Stimulated activated naive CD8-positive, alpha-beta T cell treated with anti-CD3 and anti-CD28 coated beads, Interleukin-15, Interleukin-2, amounts not matched to agents 100 ng/mL and 50 ng/mL, for 24 hours (primary cell): ENCODE results near the gene S1PR4.
"Not testable (repeated sequence)": the region's sequence is repeated elsewhere in the genome, so short reads cannot be mapped to it uniquely, and the experiment has no call there.

ENCODE experiments used
- H3K27ac Mint-ChIP-seq: one replicate; pipeline ENCODE4 v1.8.0; 2021; ENCODE audit warnings: mild to moderate bottlenecking, mixed read lengths
- H3K27me3 Mint-ChIP-seq: one replicate; pipeline ENCODE4 v1.8.0; 2021; ENCODE audit warnings: mixed read lengths
- H3K36me3 Mint-ChIP-seq: one replicate; pipeline ENCODE4 v1.8.0; 2021; ENCODE audit warnings: low read depth, mixed read lengths
- H3K4me1 Mint-ChIP-seq: one replicate; pipeline ENCODE4 v1.8.0; 2021; ENCODE audit warnings: low read depth, mixed read lengths
- H3K4me3 Mint-ChIP-seq: one replicate; pipeline ENCODE4 v1.8.0; 2021; ENCODE audit warnings: mild to moderate bottlenecking, mixed read lengths
- H3K9me3 Mint-ChIP-seq: one replicate; pipeline ENCODE4 v1.8.0; 2021; ENCODE audit warnings: mixed read lengths

The S1PR4 gene

GRCh38 chr19:3184847-3185460 lies 6.4 kb downstream of the S1PR4 start:
- Mint-ChIP-seq H3K27ac (peak overlapping the region; percentile 98), H3K27me3 (no peaks in the 10 kb centered on the region), H3K4me3 (peak overlapping the region; percentile 92), H3K4me1 (peaks cover 69% of the 10 kb centered on the region), H3K9me3 (no peaks in the 10 kb centered on the region), H3K36me3 (peaks cover 25% of the 10 kb centered on the region)

- Mint-ChIP-seq H3K4me3 (peak within 1 kb of the TSS; percentile 96), H3K27me3 (no peaks in the 10 kb centered on the region), H3K36me3 (peaks cover 23% of the 10 kb centered on the region), H3K4me1 (peaks cover 67% of the 10 kb centered on the region), H3K9me3 (no peaks in the 10 kb centered on the region), H3K27ac (peak within 1 kb of the TSS; percentile 98)
Measured at GRCh38 chr19:3185461-3186159, 7.0 kb downstream of the S1PR4 start, which contains the start of gene NCLN. NCLN (plus strand) TSS chr19:3185930; CDS start chr19:3186031, 101 bp downstream.

GRCh38 chr19:3186160-3186688 lies 7.7 kb downstream of the S1PR4 start:
- Mint-ChIP-seq H3K9me3 (no peaks in the 10 kb centered on the region), H3K4me1 (peaks cover 67% of the 10 kb centered on the region), H3K27me3 (no peaks in the 10 kb centered on the region), H3K4me3 (peak overlapping the region; percentile 96), H3K27ac (peak overlapping the region; percentile 87), H3K36me3 (peaks cover 22% of the 10 kb centered on the region)

GRCh38 chr19:3186891-3187661 lies 8.5 kb downstream of the S1PR4 start:
- no peaks in the 10 kb centered on the region for H3K9me3 Mint-ChIP-seq
- H3K36me3 Mint-ChIP-seq, result peaks cover 22% of the 10 kb centered on the region

GRCh38 chr19:3187662-3188511 lies 9.3 kb downstream of the S1PR4 start:
- Mint-ChIP-seq H3K36me3 (peaks cover 20% of the 10 kb centered on the region), H3K4me1 (peaks cover 57% of the 10 kb centered on the region), H3K4me3 (peak overlapping the region; percentile 96), H3K27ac (no peak overlapping the region), H3K9me3 (no peaks in the 10 kb centered on the region), H3K27me3 (no peaks in the 10 kb centered on the region)

More at GRCh38 chr19:3186891-3187661, 8.5 kb downstream of the S1PR4 start:
- H3K4me1 Mint-ChIP-seq, result peaks cover 62% of the 10 kb centered on the region
- peak overlapping the region; percentile 87 for H3K27ac Mint-ChIP-seq
- H3K4me3 Mint-ChIP-seq, result peak overlapping the region; percentile 96
- no peaks in the 10 kb centered on the region for H3K27me3 Mint-ChIP-seq

GRCh38 chr19:3188627-3189596 lies 10.3 kb downstream of the S1PR4 start:
- Mint-ChIP-seq H3K36me3 (peaks cover 22% of the 10 kb centered on the region), H3K4me3 (peak overlapping the region; percentile 59), H3K27me3 (no peaks in the 10 kb centered on the region), H3K4me1 (peaks cover 48% of the 10 kb centered on the region), H3K9me3 (no peaks in the 10 kb centered on the region), H3K27ac (no peak overlapping the region)

- Mint-ChIP-seq H3K27ac (no peak overlapping the region), H3K4me3 (no peak overlapping the region), H3K4me1 (peaks cover 39% of the 10 kb centered on the region), H3K36me3 (peaks cover 31% of the 10 kb centered on the region), H3K27me3 (no peaks in the 10 kb centered on the region), H3K9me3 (no peaks in the 10 kb centered on the region)
Measured at GRCh38 chr19:3189702-3190469, 11.3 kb downstream of the S1PR4 start.

GRCh38 chr19:3190470-3190770 lies 11.9 kb downstream of the S1PR4 start:
- Mint-ChIP-seq H3K4me1 (peaks cover 35% of the 10 kb centered on the region), H3K27me3 (no peaks in the 10 kb centered on the region), H3K27ac (no peak overlapping the region), H3K36me3 (peaks cover 32% of the 10 kb centered on the region), H3K4me3 (no peak overlapping the region), H3K9me3 (no peaks in the 10 kb centered on the region)

GRCh38 chr19:3190921-3191805 lies 12.6 kb downstream of the S1PR4 start:
- Mint-ChIP-seq H3K4me3 (no peak overlapping the region), H3K27me3 (no peaks in the 10 kb centered on the region), H3K27ac (no peak overlapping the region), H3K36me3 (peaks cover 32% of the 10 kb centered on the region), H3K4me1 (peaks cover 35% of the 10 kb centered on the region), H3K9me3 (no peaks in the 10 kb centered on the region)

- H3K27ac Mint-ChIP-seq, H3K4me3 Mint-ChIP-seq: not testable (repeated sequence)
Measured at GRCh38 chr19:3191806-3192104, 13.2 kb downstream of the S1PR4 start.

GRCh38 chr19:3192228-3192635 lies 13.7 kb downstream of the S1PR4 start:
- Mint-ChIP-seq H3K9me3 (no peaks in the 10 kb centered on the region), H3K27me3 (no peaks in the 10 kb centered on the region), H3K4me3 (no peak overlapping the region), H3K4me1 (peaks cover 26% of the 10 kb centered on the region), H3K27ac (no peak overlapping the region), H3K36me3 (peaks cover 24% of the 10 kb centered on the region)

More at GRCh38 chr19:3191806-3192104, 13.2 kb downstream of the S1PR4 start:
- Mint-ChIP-seq H3K36me3 (peaks cover 29% of the 10 kb centered on the region), H3K4me1 (peaks cover 31% of the 10 kb centered on the region)
- H3K9me3 Mint-ChIP-seq, H3K27me3 Mint-ChIP-seq: not testable (repeated sequence)

GRCh38 chr19:3192684-3193083 lies 14.1 kb downstream of the S1PR4 start:
- Mint-ChIP-seq H3K4me1 (peaks cover 22% of the 10 kb centered on the region), H3K27ac (no peak overlapping the region), H3K27me3 (no peaks in the 10 kb centered on the region), H3K9me3 (no peaks in the 10 kb centered on the region), H3K4me3 (no peak overlapping the region), H3K36me3 (peaks cover 23% of the 10 kb centered on the region)
